Posterior vena cava (tissue), 2 donors: ENCODE data around the gene ATR. TPM values are rescaled to one million over a fixed set of nuclear protein-coding genes. Genes with fewer than 3 reads are reported as not detected.
"Not testable (repeated sequence)": the region's sequence is repeated elsewhere in the genome, so short reads cannot be mapped to it uniquely, and the experiment has no call there.

Source experiments
- DNase-seq: peaks from one replicate; pipeline ENCODE4 v3.0.0-alpha.2; 2020; ENCODE audit warnings: low spot score
- intact Hi-C, 2 donors: fragments of 100-400 bp; cut with DNase I; formaldehyde crosslinking; loops; one replicate each; pipeline versions ENCODE4 v1.14.1 to v1.14.2; 2022 to 2023
- total RNA-seq, 2 donors: library from RNA; stranded (reverse); fragmentation: NEBNext Ultra II Directional; extraction: Animal tissue kit (Norgen Biotek cat#: 25700); gene quantifications; one replicate each; pipeline ENCODE4 v1.2.1, GENCODE V29; 2021
- donor health status: DM: yes; HTN: yes; CAD: no.
- donor health status: DM: yes; HTN: yes; CAD: no.

ATR gene
- total RNA-seq, 2 donors from 2014 or later = 20.2 to 20.3 TPM

DNA sequence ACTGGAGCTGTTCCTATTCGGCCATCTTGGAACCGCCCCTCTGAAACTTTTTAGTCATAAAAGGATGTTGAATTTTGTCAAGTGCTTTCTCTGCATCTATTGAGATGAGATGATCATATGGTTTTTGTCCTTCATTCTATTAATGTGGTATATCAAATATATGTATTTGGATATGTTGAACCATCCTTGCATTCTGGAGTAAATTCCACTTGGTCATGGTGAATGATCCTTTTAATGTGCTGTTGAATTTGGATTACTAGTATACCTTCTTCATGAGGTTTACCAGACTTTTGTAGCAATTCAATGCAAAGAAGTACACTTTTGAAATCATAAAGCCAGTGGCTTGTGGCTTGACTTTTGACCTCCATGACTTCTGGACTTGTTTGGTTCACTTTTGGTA lies 97.3 kb downstream of the ATR start:
- DNase-seq = no peak
- intact Hi-C loops = no loop called here

DNA sequence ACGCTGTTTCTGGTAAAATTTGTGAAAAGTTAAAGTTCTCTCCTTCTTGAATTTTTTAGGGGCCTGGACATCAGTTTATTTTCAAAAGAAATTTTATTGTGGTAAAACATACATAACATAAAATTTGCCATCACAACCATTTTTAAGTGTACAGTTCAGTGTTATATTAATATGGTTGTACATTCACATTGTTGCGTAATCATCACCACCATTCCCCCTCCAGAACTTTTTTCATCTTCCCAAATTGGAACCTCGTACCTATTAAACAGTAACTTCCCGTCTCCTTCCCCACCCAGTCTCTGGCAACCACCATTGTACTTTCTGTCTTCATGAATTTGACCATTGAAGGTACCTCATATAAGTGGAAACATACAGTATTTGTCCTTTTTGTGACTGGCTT lies 107.7 kb downstream of the ATR start:
- no peak for DNase-seq
- intact Hi-C loops = no loop called here

DNA sequence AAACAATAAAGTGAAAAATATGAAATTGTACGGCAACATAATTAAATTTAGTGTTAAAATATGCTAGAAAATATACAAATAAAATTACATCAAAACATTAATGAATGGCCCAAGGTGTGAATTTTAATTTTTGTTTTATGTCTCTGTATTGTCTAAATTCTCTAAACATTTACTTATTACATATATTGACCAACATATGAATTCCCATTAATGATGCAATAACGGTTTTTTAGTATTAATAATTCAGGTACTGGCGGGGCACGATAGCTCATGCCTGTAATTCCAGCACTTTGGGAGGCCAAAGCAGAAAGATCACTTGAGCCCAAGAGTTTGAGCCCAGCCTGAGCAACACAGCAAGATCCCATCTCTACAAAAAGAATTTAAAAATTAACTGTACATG lies 110.1 kb downstream of the ATR start:
- intact Hi-C loops = no loop called here
- no peak for DNase-seq

DNA sequence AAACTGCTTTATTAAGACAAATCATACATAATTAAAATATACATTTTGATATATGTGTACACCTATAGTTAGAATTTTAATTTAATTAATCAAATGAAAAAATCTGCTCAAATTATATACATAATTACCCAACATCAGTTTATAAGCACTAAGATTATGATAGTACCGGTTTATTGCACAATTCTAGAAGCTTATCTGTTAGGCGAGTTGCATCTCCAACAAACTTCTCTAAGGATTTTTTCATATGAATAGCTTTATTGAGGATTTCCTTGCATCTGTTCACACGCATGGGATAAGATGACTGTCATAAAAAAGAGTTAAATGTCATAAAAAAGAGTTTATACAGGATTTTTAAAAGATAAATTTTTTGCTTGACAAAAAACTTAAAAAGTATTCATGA lies 110.8 kb downstream of the ATR start:
- intact Hi-C loops = no loop called here
- DNase-seq = no peak

DNA sequence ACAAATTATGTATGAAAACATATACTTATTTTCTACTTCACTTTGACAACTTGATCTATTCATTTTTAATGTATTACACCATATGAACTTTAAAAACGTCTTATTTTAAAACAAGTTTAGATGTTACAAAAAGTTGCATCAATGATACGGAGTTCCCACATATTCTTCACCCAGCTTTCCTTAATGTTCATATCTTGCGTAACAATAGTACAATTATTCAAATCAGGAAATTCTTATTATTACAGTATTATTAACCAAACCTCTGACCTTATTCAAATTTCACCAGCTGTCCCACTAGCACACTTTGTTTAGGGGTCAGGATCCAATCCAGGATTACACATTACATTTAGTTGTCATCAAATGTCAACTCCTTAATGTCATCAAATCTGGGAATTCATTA lies 117.8 kb downstream of the ATR start:
- intact Hi-C loops = no loop called here

DNA sequence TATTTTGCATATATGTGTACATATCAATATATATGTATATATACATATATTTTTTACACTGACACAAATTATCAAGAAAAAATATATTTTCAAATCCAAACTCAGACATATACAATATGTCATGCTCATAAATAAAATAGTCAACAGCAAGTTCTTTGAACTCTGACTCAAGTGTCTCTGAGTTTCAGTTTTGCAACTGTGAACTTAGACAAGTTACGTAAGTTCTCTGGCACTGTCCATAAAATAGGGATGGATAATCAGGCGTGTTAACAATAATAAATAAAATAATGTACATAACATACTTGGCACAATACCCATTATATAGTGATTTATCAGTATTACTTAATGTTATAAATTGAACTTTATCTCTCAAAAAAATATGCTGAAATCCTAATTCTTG lies 118.6 kb downstream of the ATR start:
- intact Hi-C loops = no loop called here

More for the DNA sequence above, 117.8 kb downstream of the ATR start:
- DNase-seq = no peak

DNA sequence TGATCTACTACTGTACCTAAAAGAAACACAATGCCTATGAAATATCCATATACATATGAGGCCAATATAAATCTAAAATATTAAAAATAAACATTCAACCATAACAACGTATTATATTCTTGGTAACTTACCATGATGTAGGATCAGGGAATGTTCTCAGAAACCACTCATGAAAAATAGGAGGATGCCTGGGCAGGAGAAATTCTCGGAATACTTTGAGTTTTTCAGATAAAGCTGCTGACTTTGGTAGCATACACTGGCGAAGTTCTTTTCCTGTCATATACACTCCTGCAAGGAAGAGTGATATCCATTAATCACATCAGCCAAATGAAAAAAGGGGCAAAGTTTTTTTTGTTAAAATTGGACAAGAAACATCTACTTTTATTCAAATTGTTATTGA lies 119.4 kb downstream of the ATR start:
- no peak for DNase-seq

More for the DNA sequence above, 118.6 kb downstream of the ATR start:
- no peak for DNase-seq

DNA sequence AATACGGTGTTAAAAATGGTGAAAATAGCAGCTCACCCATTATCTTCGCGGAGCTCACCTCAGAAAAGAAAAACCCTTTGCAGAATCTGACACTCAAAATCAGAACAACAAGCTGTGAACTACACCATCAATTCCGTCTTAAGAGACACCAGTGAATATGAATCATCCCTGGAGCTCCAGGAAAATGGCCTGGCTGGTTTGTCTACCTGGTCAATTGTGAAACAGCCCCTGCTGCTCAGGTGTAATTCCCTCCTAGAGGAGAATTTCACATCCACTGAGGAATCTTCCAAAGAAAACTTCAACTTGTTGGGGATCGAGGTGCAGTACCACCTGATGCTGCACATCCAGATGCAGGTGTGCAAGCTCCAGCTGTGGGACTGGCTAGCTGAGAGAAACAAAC lies 127.7 kb downstream of the ATR start:
- no peak for DNase-seq
- intact Hi-C loops = no loop called here

More for the DNA sequence above, 119.4 kb downstream of the ATR start:
- intact Hi-C loops = no loop called here

DNA sequence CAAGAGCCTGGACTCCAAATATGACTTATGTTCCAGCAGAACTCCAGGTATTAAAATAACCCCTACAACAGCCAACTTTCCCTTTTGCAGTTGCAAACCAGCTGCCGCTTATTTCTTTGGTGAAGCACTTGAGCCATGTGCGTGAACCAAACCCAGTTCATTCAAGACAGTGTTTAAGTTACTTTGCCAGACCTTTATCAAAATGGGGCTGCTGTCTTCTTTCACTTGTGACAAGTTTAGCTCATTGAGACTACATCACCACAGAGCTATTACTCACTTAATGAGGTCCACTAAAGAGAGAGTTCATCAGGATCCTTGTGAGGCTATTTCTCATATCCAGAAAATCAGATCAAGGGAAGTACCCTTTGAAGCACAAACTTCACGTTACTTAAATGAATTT lies 128.3 kb downstream of the ATR start:
- DNase-seq = no peak
- intact Hi-C loops = no loop called here

DNA sequence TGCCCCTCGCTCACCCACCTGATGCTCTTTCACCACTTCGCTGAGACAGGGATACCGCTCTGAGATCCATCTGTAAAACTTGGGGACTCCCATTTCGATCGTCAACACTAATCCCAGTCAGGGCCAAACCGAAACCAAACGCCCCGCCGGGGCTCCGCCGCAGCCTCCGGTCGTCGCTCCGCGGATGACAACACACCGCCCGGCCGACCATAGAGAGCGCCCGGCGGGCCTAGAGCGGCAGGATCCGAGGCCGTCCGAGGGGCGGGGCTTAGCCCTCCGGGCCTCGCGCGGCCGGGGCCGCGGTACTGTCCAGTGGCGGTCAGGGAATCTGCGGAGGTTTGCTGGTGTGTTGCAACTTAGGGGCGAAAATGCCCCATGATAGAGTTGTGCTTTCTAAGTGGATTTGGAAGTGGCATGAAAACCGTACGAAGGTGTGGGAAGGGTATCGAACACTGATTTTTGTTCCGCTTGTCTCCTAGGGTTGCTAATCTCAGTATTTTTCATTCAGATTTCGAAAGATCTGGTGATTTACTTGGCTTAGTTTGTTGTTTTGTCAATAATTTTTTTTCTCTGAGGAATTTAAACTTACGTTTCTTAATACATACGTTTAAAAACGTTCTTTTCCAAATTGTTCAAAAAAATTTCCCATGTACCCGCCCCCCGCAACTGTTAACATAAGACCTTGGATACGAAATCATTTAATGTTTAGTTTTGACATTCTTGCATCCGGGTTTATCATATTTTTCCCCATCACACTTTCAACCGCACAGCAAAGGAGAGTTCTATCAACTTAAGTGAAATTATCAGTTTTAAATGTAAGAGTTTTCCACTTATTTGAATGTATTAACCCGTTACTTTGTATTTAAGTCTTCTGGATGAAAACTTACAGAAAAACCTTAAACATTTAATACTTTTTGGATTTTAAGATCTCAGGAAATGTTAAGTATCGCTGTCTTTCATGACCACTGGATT lies 130.4 kb downstream of the ATR start, which contains the start of gene XRN1:
XRN1 (minus strand) TSS at position 186 of the 972 bp plus-strand sequence; CDS start at position 93, 93 bp downstream.
- intact Hi-C loops = no loop called here
- DNase-seq = peak; percentile 99

DNA sequence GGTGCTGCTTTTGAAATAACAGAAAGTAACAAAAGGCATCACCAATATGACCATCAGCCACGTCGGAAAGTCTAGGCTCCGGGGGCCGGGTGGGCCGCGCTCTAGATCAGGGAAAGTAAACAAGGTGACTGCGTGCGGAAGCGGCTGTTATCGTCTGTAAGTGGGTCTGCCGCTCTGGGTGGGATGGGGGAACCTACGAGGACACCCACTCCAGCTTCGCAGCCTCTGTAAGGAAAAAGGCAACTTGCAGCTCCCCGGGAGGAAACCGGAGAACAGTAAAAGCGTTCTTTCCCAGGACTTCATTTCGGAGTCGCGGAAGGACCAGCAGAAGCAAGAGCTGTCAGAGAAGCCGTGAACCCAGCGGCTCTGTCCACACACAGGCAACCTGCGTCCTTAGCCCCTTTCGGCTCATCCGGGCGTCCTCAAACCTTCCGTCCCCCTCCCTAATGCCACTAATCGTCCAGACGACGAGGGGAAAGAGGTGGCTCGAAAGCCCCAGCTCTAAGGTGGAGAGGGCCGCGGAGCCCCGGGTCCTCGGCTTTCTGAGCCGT lies 131.2 kb downstream of the ATR start:
- intact Hi-C loops = no loop called here
- DNase-seq = no peak

DNA sequence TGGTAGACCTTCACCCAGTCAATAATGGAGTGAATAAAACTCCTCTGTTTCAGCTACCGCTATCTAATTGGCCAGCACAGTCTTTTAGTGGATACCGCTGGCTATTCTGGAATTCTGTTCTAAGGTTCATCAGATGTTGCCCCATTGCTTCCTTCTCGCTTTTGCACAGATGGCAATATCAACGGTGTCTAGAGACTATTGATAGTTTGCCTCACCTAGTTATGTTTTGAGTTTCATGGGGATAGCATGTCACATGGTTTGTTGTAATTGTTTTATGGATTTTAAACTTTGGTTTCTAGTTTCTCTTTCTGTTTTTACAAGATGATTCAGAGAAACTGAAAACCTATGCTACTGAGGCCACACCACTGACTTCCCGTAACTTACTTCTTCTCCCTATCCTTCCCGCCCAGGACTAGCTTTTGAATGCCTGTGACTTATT lies 132.7 kb downstream of the ATR start:
- DNase-seq = no peak
- intact Hi-C loops = no loop called here

DNA sequence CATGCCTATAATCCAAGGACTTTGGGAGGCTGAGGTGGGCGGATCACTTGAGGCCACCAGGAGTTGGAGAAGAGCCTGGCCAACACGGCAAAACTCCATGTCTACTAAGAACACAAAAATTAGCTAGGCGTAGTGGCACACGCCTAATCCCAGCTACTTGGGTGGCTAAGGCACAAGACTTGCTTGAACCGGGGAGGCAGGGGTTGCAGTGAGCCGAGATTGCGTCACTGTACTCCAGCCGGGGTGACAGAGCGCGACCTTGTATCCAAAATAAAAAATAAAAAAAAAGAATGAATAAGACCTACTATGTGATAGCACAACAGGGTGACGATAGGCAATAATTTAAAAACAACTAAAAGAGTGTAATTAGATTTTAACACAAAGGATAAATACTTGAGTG lies 134.2 kb downstream of the ATR start:
- intact Hi-C loops = no loop called here
- no peak for DNase-seq

DNA sequence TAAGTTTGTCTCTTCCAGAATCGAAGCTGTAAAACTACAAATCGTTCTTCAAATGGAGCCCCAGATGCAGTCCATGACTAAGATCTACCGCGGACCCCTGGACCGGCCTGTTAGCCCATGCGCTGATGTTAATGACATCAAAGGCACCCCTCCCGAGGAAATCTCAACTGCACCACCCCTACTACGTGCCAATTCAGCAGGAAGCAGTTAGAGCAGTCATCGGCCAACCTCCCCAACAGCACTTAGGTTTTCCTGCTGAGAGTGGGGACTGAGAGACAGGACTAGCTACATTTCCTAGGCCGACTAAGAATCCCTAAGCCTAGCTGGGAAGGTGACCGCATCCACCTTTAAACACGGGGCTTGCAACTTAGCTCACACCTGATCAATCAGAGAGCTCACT lies 135.5 kb downstream of the ATR start:
- intact Hi-C loops, DNase-seq: not testable (repeated sequence)

DNA sequence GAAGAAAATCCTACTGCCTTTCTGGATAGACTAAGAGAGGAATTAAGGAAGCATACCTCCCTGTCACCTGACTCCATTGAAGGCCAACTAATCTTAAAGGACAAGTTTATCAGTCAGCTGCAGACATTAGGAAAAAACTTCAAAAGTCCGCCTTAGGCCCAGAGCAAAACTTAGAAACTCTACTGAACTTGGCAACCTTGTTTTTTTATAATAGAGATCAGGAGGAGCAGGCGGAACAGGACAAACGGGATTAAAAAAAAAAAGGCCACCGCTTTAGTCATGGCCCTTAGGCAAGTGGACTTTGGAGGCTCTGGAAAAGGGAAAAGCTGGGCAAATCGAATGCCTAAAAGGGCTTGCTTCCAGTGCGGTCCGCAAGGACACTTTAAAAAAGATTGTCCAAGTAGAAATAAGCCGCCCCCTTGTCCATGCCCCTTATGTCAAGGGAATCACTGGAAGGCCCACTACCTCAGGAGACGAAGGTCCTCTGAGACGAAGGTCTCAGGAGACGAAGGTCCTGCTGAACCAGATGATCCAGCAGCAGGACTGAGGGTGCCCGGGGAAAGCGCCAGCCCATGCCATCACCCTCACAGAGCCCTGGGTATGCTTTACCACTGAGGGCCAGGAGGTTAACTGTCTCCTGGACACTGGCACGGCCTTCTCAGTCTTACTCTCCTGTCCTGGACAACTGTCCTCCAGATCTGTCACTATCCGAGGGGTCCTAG lies 138.9 kb downstream of the ATR start:
- intact Hi-C loops, DNase-seq: not testable (repeated sequence)

DNA sequence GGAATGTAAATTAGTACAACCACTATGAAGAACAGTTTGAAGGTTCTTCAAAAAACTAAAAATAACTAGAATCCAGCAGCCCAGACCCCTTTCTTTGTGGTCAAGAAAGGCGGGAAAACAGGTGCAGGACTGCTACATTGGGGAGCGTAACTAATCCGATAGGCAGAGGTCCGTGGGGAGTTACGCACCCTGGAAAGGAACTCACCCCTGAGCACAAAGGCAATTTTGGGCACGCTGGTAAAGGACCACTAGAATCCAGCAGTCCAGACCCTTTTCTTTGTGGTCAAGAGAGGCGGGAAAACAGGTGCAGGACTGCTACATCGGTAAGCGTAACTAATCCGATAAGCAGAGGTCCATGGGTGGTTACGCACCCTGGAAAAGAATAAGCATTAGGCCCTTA lies 140.4 kb downstream of the ATR start:
- DNase-seq, intact Hi-C loops: not testable (repeated sequence)

DNA sequence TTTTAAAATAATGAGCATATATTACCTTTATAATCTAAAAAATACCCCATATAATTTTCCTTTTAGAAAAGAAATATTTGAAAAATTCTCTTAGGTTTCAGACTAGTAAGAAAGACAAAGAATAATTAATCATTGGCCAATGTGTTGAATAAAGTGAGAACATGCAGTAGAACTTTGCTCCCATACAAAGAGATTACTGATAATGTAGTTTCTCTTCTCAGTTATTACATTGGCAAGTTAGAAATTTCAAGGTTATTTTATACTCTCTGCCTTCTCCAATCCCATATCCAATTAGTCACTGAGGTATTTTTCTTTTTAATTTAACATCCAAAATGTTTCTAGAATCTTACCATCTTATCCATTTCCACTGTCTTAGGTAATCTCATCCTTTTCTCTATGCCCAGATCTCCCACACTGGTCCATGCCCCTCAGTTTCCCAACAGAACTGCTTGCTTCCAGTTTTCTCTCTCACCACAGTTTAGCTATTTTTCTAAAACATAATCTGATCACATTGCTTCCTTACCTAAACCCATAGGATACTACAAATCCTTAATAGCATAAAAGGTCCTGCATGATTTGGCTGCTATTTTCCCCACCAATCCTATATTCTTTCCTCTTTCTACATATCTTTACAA lies 141.5 kb downstream of the ATR start:
- intact Hi-C loops = no loop called here
- DNase-seq = no peak

DNA sequence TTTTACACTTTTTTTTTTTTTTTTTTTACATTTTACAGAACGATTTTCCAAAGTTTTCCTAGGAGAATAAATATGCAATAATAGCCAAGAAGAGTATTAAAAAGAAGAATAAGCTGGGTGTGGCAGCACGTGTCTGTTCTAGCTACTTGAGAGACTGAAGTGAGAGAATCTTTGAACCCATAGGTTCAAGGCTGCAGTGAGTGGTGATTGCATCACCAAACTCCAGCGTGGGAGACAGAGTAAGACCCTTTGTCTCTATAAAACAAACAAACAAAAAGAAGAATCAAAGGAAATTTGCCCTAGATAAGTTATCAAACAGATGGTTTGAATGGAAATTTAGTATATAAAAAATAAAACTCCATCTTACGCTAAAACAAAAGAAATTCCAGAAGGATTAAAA lies 144.0 kb downstream of the ATR start:
- intact Hi-C loops = no loop called here
- no peak for DNase-seq

DNA sequence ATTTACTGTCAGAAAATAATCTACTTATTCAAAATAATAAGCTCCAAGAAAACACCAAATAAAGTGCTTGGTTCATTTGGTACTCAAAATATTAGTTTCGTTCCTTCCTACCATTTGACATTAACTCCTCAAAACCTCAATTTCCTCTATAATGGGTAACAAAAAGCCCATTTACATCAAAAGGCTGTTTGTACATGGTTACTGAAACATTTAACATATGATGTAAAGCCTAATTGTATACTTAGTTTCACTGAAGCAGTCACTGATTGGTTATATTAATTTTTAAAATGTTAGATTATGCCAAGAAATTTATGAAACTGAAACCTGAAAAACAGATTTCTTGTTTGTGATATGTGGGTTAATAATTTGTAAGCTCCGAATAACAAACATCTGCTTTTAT lies 145.4 kb downstream of the ATR start:
- DNase-seq = no peak
- intact Hi-C loops = no loop called here

DNA sequence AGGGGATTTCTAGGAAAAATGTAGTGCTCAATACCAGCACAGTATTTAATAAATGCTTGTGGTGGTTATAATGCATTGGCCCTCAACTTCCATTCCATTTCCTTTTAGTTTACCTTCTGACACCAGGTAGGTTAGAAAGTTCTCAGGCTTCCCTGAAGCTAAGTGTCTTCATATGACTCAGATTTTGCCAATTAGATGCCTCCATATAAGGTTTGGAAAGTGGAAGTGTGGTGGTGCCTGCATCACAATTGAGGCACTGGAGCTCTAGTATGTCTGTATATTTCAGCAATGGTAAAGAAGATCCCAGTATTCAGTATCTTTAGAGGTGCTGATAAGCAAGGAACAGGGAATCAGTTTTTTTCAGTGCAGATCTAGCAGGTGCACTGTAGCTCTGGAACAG lies 149.0 kb downstream of the ATR start:
- intact Hi-C loops = no loop called here
- no peak for DNase-seq
